ENCODE data around the gene REEP1. TPM values are rescaled to one million over a fixed set of nuclear protein-coding genes. Genes with fewer than 3 reads are reported as not detected.
"Not testable (repeated sequence)": the region's sequence is repeated elsewhere in the genome, so short reads cannot be mapped to it uniquely, and the experiment has no call there.

Gene REEP1
- total RNA-seq, 1 donor from 2014 or later = 6.7 TPM

DNA sequence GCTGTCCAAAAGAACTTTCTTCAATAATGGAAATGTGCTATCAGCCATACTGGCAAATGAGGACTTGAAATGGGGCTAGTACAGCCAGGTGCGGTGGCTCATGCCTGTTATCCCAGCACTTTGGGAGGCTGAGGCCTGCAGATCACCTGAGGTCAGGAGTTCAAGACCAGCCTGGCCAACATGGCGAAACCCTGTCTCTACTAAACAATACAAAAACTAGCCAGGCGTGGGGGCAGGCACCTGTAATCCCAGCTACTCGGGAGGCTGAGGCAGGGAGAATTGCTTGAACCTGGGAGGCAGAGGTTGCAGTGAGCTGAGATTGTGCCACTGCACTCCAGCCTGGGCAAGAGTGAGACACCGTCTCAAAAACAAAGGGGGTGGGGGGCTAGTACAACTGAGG lies 92.6 kb downstream of the REEP1 start:
- not testable (repeated sequence) for DNase-seq (ENCODE audit: low read depth in 2 of 2)

DNA sequence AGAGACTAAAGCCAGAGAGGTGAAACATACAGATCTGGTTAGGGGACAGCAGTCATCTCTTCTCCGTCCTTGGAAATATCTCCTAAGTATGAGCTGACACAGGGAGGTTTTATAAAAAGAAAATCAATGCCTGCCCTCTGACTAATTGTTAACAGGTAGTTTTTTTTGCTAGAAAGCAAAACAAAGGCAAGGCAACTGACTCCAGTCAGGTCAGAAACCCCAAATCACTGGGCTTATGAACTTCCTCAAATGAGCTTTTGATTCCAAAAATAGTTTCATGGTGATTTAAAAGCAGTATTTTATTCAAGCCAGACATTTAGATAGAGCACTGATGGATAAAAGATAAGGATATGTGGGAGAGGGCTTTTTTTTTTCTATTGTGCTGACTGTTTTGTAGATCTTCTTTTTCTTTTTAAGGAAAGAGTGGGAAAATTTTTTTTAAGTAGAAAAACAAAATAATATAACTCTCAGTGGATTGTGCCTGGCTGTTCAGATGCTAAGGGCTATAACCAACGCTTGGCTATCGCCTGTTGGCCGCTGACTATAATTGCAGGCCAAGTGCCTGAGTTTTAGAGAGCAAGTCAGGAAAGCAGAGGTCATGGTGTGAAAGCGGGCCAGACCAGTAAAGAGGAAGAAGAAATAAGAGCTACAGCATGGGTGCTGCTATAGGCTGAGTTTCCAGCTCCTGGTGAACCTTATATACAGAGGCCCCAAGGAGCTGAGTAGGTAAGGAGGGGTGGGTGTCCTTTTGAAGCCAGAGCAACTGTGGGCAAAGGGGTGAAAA lies 93.3 kb downstream of the REEP1 start:
- DNase-seq (ENCODE audit: low read depth in 2 of 2) = no peak

- DNase-seq (ENCODE audit: low read depth in 2 of 2) = no peak
Observed at GRCh38 chr2:86243272-86243671, 94.2 kb downstream of the REEP1 start.

- DNase-seq (ENCODE audit: low read depth in 2 of 2) = no peak
Observed at GRCh38 chr2:86241611-86242010, 95.8 kb downstream of the REEP1 start.

DNA sequence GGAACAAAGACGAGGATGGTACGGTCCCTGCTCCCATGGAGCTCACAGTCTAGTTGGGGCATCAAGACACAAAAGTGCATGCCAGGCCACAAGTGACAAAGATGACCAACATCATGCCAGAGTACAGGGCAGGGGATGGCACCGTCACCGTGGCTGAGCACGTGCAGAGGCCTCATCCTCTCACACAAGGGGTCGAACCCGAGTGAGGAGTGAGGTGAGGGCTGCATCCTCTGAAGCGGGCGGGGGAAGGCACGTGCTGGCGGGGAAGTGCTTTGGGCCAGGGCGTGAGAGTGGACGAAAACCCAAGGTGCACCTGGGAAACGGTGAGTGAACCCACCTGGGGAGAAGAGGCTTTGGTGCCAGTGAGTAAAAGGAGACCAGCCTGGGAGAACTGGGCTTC lies 97.2 kb downstream of the REEP1 start:
- no peak for DNase-seq (ENCODE audit: low read depth in 2 of 2)

DNA sequence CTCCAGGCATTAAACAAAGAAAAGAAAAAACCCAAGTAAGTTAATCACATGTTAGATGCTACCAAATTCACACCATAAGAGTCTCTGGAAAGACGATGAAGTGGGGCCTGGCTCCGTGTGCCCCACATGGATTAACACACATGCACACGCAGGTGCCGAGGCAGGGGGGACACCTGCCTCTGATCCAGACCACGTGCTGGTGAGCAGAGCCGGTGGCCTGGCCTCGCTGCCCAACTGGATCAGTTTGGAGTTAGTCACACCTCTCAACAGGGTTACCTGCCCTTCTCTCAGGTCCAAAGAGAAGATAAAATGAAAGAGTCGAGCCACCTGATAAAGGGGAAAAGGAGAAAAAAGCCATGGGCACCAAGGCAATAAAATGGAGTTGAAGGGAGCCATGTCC lies 97.7 kb downstream of the REEP1 start:
- no peak for DNase-seq (ENCODE audit: low read depth in 2 of 2)

DNA sequence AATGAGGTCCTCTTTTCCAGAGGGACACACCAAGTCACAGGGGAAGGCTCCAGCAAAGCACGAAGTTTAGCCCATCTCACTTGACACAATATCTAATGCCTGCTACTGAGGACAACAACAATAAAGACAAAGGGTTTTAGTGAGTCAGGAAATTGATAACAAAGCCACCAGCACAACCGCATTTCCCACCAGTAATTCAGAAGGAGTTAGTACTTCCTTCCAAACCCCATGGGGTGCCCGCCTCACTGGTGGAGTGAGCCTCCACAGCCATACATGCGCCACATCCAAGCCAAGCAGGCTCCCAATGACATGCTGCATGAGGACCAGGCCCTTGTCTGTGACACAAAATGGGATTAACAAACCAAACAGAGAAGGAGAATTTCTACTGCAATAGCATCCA lies 98.1 kb downstream of the REEP1 start:
- DNase-seq (ENCODE audit: low read depth in 2 of 2) = peak in 1 of 2 donors; percentile 31

DNA sequence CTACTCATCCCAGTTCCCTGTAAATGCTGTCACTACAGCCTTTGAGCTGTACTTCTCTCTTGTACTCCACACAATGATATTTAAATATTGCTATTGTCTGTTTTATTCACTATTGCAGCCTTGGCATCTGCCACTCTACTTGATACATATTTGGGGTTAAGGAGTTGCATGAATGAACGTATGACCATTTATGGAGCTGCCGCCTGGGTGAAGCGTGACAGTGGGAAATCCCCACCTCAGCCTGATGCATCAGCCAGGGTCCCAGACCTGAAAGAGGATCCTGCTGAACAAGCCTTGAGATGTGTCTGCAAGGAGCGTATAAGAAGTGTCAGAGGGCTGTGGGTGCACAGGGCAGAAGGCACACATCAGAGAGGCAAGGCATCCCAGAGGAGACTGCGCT lies 99.1 kb downstream of the REEP1 start:
- DNase-seq (ENCODE audit: low read depth in 2 of 2) = no peak

DNA sequence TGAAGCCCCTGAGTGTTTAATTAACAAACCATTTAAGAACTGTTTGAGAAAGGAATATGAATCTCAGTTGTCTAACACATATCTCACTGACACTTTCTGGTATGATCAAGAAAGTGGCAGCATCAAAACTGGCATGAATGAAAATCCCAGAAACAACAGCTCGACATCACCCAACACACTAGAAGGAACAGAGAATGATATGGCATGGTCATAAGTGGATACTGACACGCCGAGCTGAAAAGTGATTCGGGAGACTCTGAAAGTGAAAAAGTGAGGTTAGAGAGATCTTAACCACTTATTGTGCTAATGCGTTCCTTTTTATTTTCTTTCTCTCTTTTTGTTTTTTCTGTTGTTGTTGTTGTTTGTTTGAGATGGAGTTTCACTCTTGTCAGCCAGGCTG lies 100.3 kb downstream of the REEP1 start:
- no peak for DNase-seq (ENCODE audit: low read depth in 2 of 2)

DNA sequence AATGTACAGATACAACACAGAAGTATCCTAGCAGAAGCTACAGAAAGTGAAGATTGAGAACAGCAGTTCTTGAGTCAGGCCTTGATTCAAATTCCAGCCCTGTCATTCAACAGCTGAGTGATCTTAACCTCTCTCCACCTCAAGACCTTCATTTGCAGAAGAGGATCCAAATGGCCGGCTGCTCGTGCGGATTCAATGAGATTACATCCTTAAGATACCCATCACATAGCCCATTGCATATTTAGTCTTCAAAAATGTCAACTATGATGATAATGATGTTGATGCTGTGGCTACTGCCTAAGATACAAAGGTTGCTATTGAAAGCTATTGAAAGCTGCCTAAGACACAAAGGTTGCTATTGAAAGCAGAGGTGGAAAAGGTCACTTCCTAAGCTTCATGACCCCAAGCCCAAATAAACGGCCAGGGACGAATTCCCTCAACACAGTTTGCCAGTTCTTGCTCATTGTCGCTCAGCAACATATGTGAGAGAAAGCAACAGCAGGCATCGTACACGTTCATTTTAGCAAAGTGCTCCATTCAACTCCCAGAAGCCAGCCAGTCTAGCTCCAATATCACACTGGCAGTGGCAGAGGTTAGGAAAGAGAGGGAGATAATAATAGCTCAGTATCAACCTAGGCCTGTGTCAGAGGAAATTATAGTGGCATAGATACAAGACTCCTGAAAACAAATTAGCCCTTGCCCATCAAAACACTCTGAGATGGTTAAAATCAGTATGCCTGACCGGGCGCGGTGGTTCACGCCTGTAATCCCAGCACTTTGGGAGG lies 102.0 kb downstream of the REEP1 start:
- no peak for DNase-seq (ENCODE audit: low read depth in 2 of 2)

DNA sequence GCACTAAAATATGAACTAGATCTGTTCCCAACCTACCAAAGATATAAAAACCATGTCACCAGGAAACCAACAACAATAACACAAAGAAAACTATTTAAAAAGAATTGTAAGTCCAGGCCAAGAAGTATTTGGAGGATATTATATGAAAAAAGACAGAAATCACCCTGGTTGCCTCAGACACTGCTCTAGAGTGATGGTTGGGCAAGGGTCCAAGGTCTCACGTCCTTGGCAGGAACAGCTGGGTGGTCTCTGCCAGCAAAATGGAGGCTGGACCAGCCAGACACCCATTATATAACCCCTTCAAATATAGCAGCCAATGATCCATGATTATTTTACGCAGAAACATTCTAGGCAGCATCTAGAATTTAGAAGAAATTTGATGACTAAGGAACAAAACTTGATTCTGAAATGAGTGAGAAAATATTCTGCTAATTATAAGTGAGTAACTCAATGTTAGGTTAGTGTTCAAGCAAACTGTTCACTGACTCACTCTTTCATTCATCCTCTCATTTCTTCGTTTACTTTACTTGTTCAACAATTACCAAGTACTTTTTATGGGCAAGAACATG lies 102.8 kb downstream of the REEP1 start:
- no peak for DNase-seq (ENCODE audit: low read depth in 2 of 2)

DNA sequence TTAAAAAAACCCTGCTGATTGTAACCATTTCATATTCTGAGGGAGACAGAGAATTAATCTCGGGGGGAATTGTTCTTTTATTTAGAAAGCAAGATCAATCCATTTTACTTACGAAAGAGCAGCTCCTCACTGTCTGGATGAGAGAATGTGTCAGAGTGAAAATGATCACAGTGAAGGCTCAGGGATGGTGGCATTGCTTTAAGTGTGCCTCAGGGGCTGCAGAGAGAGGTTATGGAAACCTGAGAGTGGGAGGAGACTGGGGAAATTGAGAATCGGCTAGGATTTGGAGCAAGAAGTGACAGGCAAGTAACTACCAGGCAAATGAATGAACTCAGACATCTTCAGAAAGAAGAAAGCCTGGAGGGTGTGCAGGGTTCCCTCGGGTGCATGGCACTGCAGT lies 104.0 kb downstream of the REEP1 start:
- DNase-seq (ENCODE audit: low read depth in 2 of 2) = no peak

DNA sequence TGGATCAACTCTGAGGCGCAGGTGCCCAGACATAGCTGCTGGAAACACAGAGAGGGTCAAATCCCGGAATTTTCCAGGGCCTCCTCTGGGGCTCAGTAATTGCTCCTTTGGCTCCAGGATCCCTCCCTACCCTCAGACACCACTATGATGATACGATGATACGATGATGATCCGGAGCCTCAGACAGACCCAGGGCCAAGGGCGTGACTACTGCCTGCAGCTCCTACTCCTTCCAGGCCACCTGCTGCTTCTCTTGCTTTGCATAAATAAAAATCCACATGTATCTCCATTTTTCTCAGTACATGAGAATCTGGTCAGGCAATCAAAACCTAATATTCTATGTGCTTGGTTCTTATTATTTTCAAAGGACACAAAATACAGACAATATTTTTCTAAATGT lies 104.5 kb downstream of the REEP1 start:
- no peak for DNase-seq (ENCODE audit: low read depth in 2 of 2)

DNA sequence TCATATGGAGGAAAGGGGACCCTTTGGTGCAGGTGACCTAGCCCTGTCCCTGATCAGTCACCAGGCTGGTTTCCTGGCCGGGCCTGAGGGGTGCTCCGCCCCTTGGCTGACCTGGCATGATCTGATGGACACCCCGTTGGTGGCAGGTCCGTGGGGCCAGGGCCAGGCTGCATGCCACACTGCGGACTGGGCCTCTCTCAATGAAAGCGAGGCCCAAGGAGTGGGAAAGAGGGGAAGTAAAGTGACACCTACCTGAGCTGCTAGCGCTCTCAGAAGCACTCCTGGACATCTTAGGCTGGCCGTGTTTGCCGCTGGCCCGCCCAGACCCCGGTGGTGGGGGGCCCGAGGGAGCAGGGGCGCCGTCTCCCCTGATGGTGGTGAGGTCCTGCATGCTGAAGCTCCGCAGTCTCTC lies 105.0 kb downstream of the REEP1 start:
- DNase-seq (ENCODE audit: low read depth in 2 of 2) = no peak

- no peak for DNase-seq (ENCODE audit: low read depth in 2 of 2)
Observed at GRCh38 chr2:86231680-86232372, 105.6 kb downstream of the REEP1 start.

DNA sequence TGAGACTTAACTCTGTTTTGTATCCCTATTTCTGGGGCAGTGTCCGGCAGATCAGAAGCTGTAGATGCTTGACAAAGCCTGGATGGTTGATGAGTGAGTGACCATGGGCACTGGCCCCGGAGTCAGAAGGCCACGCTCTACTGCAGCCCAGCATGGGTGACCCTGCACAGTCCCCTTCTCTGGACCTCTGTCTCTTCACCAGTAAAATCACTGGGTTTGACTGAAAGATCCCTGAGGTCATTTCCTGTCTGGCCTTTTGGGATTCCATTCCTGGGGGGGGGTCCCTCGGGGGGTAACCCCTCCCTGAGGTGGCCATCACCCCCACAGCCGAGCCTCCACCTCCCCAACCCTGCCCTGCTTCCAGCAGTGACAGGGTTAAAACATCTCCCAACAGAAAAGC lies 106.5 kb downstream of the REEP1 start:
- no peak for DNase-seq (ENCODE audit: low read depth in 2 of 2)

DNA sequence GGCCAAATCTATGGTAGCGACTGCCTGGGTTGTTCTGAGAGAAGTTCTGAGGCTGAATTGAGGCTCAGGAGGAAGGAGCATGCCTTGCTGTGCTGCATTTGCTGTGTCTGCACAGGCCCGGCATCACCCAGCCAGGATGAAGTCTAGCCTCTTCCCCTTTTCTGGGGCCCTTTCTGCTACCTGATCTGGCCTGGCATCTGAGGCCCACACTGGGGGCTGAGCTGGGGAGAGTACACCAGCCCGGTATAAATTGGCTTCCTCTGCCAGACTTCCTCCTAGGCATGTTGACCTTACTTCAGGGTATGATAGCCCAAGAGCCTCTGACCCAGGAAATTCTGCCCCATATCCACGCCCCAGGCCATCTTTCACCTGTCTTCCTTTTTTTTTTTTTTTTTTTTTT lies 108.2 kb downstream of the REEP1 start:
- no peak for DNase-seq (ENCODE audit: low read depth in 2 of 2)

DNA sequence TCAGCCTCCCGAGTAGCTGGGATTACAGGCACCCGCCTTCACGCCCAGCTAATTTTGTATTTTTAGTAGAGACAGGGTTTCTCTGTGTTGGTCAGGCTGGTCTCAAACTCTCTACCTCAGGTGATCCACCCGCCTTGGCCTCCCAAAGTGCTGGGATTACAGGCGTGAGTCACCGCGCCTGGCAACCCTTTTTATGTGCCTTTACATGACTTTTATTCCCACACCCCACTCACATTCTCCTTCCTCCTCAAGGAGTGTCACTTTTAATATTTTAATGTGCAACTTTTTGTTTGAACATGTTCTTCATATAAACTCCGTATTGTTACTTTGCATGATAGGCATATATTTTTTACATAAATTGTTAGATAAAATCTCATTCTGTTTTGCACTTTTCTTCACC lies 108.9 kb downstream of the REEP1 start:
- not testable (repeated sequence) for DNase-seq (ENCODE audit: low read depth in 2 of 2)

- DNase-seq (ENCODE audit: low read depth in 2 of 2) = no peak
Observed at GRCh38 chr2:86227685-86228084, 109.7 kb downstream of the REEP1 start.

DNA sequence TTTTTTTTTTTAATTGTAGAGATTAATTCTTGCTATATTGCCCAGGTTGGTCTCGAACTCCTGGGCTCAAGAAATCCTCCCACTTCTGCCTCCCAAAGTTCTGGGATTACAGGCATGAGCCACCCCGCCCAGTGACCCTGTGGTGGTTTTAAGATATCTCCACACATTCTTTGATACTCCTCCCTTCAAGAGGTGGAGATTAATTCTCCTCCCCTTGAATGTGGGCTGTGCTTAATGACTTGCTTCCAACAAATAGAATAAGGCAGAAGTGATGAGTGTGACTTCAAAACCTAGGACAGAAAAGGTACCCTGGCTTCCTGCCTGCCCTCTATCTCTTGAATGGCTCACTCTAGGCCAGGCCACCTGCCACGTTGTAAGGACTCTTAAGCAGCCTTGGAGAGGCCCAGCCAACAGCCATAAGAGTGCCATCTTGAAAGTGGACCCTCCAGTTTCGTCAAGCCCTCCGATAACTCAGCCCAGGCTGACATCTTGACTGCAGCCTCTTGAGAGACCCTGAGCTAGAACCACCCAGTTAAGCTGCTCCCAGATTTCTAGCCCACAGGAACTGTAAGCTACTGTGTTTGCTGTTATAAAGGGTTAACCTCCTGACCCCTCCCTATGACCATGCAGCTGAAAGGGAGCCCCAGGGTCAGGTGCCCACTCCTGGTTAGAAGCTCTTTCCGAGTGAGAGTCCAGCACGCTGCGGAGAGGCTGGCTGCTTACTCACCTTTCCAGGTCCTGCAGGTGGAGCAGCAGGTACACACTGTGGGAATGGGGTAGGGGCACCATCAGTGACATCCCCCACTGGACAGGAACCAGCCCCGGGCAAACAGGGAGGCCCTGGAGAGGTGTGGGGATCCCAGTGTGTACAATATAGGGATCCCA lies 110.5 kb downstream of the REEP1 start:
- DNase-seq (ENCODE audit: low read depth in 2 of 2) = no peak

DNA sequence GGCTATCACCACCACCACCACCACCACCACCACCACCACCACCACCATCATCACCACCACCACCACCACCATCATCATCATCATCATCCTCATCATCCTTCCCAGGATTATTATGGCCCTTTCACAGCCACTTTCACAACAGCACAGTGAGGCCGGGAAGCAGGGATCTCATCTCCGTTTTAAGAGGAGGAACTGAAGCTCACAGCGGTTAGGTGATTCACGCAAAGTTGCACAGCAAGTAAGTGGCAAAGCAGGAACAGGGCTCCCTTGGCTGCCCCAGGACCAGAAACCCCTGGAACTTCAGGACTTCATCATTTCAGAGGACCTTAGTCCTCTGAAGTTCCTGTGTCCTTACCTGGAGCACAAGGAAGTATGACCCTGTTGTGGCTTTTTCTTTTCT lies 111.4 kb downstream of the REEP1 start:
- no peak for DNase-seq (ENCODE audit: low read depth in 2 of 2)

All from dermis microvascular lymphatic vessel endothelial cell (primary cell).